Measurements from ENCODE around the gene PEX11A. TPM values are rescaled to one million over a fixed set of nuclear protein-coding genes. Genes with fewer than 3 reads are reported as not detected.

Gene PEX11A
- total RNA-seq, 1 donor from 2014 or later, result 14.5 TPM

- no peak for DNase-seq
These were observed 16.0 kb downstream of the PEX11A start for GRCh38 chr15:89674526-89674925.

- no peak for DNase-seq
These were observed 17.4 kb downstream of the PEX11A start for GRCh38 chr15:89673165-89673512.

- no peak for DNase-seq
These were observed 18.1 kb downstream of the PEX11A start for GRCh38 chr15:89672221-89673164.

GRCh38 chr15:89671687-89672086 lies 18.9 kb downstream of the PEX11A start:
- DNase-seq, result no peak

GRCh38 chr15:89670971-89671560 lies 19.5 kb downstream of the PEX11A start:
- DNase-seq, result no peak

GRCh38 chr15:89669941-89670340 lies 20.6 kb downstream of the PEX11A start:
- no peak for DNase-seq

- no peak for DNase-seq
These were observed 21.2 kb downstream of the PEX11A start for GRCh38 chr15:89669309-89669865.

GRCh38 chr15:89668171-89668570 lies 22.4 kb downstream of the PEX11A start:
- DNase-seq, result no peak

GRCh38 chr15:89667706-89667960 lies 22.9 kb downstream of the PEX11A start:
- DNase-seq, result no peak

- DNase-seq, result no peak
These were observed 23.5 kb downstream of the PEX11A start for GRCh38 chr15:89666858-89667705.

- no peak for DNase-seq
These were observed 24.2 kb downstream of the PEX11A start for GRCh38 chr15:89666184-89666857.

GRCh38 chr15:89665449-89666181 lies 24.9 kb downstream of the PEX11A start:
- no peak for DNase-seq

GRCh38 chr15:89664441-89665350 lies 25.9 kb downstream of the PEX11A start:
- DNase-seq, result no peak

- DNase-seq, result no peak
These were observed 27.5 kb downstream of the PEX11A start for GRCh38 chr15:89662893-89663626.

- DNase-seq, result no peak
These were observed 30.0 kb downstream of the PEX11A start for GRCh38 chr15:89660556-89660955.

GRCh38 chr15:89659295-89659694 lies 31.3 kb downstream of the PEX11A start:
- no peak for DNase-seq

GRCh38 chr15:89657686-89658200 lies 32.8 kb downstream of the PEX11A start:
- no peak for DNase-seq

GRCh38 chr15:89656116-89656815 lies 34.3 kb downstream of the PEX11A start:
- DNase-seq, result no peak
